Measurements from ENCODE around the gene TSPAN6. TPM values are rescaled to one million over a fixed set of nuclear protein-coding genes. Genes with fewer than 3 reads are reported as not detected.

The TSPAN6 gene
- total RNA-seq, 2 donors from 2014 or later, result 57.6 to 106 TPM

GRCh38 chrX:100680756-100681155, 44.1 kb upstream of the TSPAN6 start:
- Histone ChIP-seq H3K4me3 (no peak overlapping the region), H3K4me1 (no peaks in the 10 kb centered on the region), H3K27me3 (no peaks in the 10 kb centered on the region), H3K9me3 (no peaks in the 10 kb centered on the region), H3K27ac (no peak overlapping the region), H3K36me3 (no peaks in the 10 kb centered on the region), H3K9ac (ENCODE audit: low read depth in 2 of 2, low read length in 2 of 2) (no peak overlapping the region)
- intact Hi-C loops (cut with DNase I), result no loop called here
- DNase-seq, result no peak
- no peak for TF ChIP-seq CTCF (IDR thresholded peaks at IDR 0.05)

- no peak for DNase-seq
- H3K9ac ChIP-seq (ENCODE audit: low read depth in 2 of 2, low read length in 2 of 2), result no peak overlapping the region
- H3K27ac ChIP-seq, result no peak overlapping the region
- no peak for TF ChIP-seq CTCF (IDR thresholded peaks at IDR 0.05)
- no peaks in the 10 kb centered on the region for H3K27me3 ChIP-seq
- intact Hi-C loops (cut with DNase I), result no loop called here
- no peaks in the 10 kb centered on the region for H3K9me3 ChIP-seq
- H3K4me3 ChIP-seq, result no peak overlapping the region
- H3K36me3 ChIP-seq, result no peaks in the 10 kb centered on the region
- H3K4me1 ChIP-seq, result no peaks in the 10 kb centered on the region
Observed at GRCh38 chrX:100677611-100678181, 41.1 kb upstream of the TSPAN6 start.

- no peaks in the 10 kb centered on the region for H3K27me3 ChIP-seq
- no peaks in the 10 kb centered on the region for H3K9me3 ChIP-seq
- H3K4me3 ChIP-seq, result no peak overlapping the region
- H3K36me3 ChIP-seq, result no peaks in the 10 kb centered on the region
- no peak overlapping the region for H3K9ac ChIP-seq (ENCODE audit: low read depth in 2 of 2, low read length in 2 of 2)
- intact Hi-C loops (cut with DNase I), result no loop called here
- DNase-seq, result no peak
- no peak overlapping the region for H3K27ac ChIP-seq
- no peaks in the 10 kb centered on the region for H3K4me1 ChIP-seq
- no peak for TF ChIP-seq CTCF (IDR thresholded peaks at IDR 0.05)
Observed at GRCh38 chrX:100674705-100675104, 38.1 kb upstream of the TSPAN6 start.

- no peak overlapping the region for H3K27ac ChIP-seq
- TF ChIP-seq CTCF (IDR thresholded peaks at IDR 0.05), result no peak
- intact Hi-C loops (cut with DNase I), result no loop called here
Observed at GRCh38 chrX:100673397-100673953, 36.9 kb upstream of the TSPAN6 start.

GRCh38 chrX:100672966-100673365, 36.4 kb upstream of the TSPAN6 start:
- DNase-seq, result no peak
- H3K36me3 ChIP-seq, result no peaks in the 10 kb centered on the region
- intact Hi-C loops (cut with DNase I), result no loop called here
- H3K9ac ChIP-seq (ENCODE audit: low read depth in 2 of 2, low read length in 2 of 2), result no peak overlapping the region
- no peak overlapping the region for H3K27ac ChIP-seq
- no peak for TF ChIP-seq CTCF (IDR thresholded peaks at IDR 0.05)
- no peaks in the 10 kb centered on the region for H3K4me1 ChIP-seq
- no peaks in the 10 kb centered on the region for H3K9me3 ChIP-seq
- no peak overlapping the region for H3K4me3 ChIP-seq
- no peaks in the 10 kb centered on the region for H3K27me3 ChIP-seq

More at GRCh38 chrX:100673397-100673953, 36.9 kb upstream of the TSPAN6 start:
- H3K36me3 ChIP-seq, result no peaks in the 10 kb centered on the region
- no peaks in the 10 kb centered on the region for H3K9me3 ChIP-seq
- no peak for DNase-seq
- no peaks in the 10 kb centered on the region for H3K27me3 ChIP-seq
- no peak overlapping the region for H3K9ac ChIP-seq (ENCODE audit: low read depth in 2 of 2, low read length in 2 of 2)
- H3K4me3 ChIP-seq, result no peak overlapping the region
- no peaks in the 10 kb centered on the region for H3K4me1 ChIP-seq

Data from colonic mucosa (tissue), 4 donors.